LoVo (cell line): ENCODE data around the gene BLOC1S1.
"Not testable (repeated sequence)": the region's sequence is repeated elsewhere in the genome, so short reads cannot be mapped to it uniquely, and the experiment has no call there.

Experiments used
- DNase-seq: peaks from one replicate; pipeline ENCODE4 v3.0.0-alpha.2; 2016; ENCODE audit warnings: low spot score

BLOC1S1 gene

DNA sequence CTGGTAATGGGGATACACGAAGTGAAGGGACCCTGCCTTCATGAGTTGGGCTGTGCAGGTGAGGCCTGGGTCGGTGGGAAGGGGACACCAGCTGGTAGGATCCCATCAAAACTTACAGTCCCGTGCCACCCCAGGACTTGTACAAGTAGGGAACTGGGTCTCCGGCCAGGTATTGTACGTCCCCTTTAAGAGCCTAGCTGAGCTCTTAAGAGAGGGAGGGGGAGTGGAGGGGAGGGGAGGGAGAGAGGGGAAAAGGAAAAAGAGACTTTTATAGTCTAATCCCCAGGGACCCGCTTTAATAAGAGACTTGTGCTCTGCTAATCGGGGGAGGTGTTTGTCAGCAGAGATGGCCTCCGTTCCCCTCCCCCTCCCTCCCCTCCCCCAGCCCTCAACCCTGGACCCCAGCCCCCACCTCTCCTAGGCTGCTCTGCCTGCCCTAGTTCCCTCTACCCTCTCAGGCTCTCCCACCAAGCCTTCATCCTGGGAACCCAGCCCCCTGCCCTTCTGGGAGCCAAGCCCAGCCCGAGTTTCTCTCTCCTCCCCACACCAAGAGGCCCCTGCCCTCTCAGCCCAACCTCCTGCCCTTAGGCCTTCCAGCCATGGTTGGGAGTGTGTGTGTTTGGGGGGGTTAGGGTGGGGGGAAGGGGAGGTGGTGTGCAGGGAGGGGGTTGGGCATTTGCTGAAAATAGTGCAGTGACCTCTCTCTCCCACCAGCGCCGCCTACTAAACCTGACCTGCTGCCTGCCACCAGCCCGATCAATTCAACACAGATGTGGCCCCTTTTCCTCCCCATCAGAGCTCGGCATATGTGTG lies 29.7 kb downstream of the BLOC1S1 start:
- no peak for DNase-seq

GRCh38 chr12:55746174-55746912 lies 30.5 kb downstream of the BLOC1S1 start:
- DNase-seq: no peak

- no peak for DNase-seq
Measured at GRCh38 chr12:55746913-55747231, 31.0 kb downstream of the BLOC1S1 start.

DNA sequence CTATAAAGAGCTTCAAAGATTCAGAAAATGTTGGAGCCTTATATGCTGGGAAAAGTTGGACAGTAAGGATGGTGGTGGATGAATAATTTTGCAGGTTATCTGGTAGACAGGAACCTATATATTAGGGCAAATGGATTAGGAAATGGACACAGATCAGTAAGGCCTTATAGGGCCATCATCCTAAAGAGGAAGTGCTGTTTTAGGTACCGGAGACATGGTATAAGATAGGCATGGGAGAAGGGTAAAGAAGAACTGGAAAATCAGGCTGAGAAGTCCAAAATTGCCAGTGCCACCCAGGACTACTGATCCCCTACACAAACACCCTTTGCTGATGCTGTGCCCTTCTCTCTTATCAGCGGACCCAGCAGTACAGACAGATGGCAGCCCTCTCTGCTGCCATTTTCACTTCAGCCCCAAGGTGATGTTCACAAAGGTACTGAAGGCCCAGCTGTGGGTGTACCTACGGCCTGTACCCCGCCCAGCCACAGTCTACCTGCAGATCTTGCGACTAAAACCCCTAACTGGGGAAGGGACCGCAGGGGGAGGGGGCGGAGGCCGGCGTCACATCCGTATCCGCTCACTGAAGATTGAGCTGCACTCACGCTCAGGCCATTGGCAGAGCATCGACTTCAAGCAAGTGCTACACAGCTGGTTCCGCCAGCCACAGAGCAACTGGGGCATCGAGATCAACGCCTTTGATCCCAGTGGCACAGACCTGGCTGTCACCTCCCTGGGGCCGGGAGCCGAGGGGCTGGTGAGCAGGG lies 32.6 kb downstream of the BLOC1S1 start:
- no peak for DNase-seq

DNA sequence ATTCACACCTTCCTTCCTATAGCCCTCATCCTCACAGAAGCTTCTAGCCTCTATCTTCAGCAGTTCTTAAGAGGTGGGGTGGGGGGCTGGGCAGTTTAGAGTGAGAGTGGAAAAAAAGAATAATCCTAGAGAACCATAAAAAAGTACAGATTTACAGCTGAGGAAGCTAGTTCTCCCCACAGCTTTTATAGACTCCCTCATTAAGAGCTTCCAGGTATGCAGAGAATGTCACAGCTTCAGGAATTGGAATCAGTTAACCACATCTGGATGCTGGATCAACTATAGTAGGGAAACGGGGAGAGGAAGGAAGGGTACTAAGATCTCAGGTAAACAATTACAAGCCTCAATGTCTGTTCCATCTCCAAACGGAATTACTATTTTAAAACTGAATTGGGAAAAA lies 39.4 kb downstream of the BLOC1S1 start:
- DNase-seq: no peak

DNA sequence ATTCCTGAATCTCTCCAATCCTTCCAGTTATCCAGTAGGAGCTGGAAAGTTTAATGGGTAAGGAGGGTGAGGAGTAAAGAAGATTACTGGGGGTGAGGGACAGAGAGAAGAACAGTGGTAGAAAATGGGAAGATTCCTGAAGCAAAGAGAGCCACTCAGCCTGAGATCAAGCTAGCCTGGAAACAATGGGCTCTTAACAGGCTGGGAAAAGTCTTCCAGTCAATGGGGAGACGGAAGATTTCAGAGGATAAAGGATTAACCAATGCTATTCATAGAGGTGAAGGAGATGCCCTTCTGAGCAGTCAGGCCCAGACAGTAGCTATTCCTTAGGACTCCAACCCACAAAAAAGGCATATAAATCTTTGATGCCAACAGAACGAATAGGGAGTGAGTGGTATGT lies 41.9 kb downstream of the BLOC1S1 start:
- DNase-seq: no peak

GRCh38 chr12:55758575-55758974 lies 42.7 kb downstream of the BLOC1S1 start:
- DNase-seq: not testable (repeated sequence)

DNA sequence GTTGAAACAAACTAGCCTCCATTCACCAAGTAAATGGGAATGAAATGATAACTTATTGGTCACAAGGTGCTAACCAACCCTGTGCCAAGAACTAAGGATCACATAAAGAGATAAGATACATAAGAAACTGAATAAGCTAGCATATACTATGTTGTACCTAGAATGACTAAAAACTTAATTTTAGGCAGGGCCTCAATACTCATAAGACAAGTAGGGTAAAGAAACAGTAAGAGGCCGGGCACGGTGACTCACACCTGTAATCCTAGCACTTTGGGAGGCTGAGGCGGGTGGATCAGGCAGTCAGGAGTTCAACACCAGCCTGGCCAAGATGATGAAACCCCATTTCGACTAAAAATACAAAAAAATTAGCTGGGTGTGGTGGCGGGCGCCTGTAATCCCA lies 44.8 kb downstream of the BLOC1S1 start:
- DNase-seq: no peak

- DNase-seq: no peak
Measured at GRCh38 chr12:55762646-55763045, 46.8 kb downstream of the BLOC1S1 start.

DNA sequence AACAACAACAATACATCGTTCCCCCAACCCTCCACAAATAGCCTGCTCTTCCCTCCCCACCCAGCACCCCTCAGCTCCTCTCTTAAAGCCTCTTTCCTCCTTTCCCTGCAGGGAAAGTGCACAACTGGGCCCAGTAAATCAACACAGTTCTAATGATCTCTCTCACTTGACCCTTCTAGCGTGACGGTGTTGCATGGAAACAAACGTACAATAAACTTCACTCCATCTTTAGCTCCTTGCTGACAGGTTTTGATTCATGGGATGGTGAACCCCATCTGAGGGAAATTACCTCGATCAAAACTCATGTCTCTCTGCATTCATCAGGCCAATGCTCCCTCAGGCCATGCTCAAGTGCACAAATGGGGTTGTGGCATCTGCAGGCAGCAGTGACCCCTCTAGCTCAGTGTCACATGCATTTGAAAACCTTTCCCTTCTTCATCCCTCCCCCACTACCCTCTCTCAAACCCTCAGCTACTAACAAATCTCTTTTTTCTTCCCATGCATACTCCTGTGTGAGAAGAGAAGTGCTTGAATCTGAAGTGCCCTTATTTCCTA lies 50.0 kb downstream of the BLOC1S1 start:
- DNase-seq: no peak

DNA sequence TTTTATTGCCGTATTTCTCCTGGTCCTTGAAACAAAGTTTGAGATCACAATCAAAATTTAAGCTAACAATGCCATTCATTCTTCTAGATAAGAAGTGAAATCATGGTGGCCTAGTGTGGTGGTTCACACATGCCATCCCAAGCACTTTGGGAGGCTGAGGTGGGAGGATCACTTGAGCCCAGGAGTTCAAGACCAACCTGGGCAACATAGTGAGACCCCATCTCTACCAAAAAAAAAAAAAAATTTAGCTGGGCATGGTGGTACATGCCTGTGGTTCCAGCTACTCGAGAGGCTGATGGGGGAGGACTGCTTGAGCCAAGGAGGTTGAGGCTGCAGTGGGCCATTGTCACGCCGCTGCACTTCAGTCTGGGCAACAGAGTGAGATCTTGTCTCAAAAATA lies 51.3 kb downstream of the BLOC1S1 start:
- no peak for DNase-seq
